DMS153 treated with DMSO at 0.1 percent for 48 hours (cell line): Measurements from ENCODE around the gene ATP10D.

Experiments
- DNase-seq: peaks from one replicate; lab custom pipeline; 2025; ENCODE audit not compliant: unreplicated experiment; lab: John Stamatoyannopoulos, UW

ATP10D gene

GRCh38 chr4:47577779-47578553 is 92.9 kb downstream of the ATP10D start:
- DNase-seq = no peak

- DNase-seq = no peak
Measured at GRCh38 chr4:47579235-47579634, 94.2 kb downstream of the ATP10D start.

DNA sequence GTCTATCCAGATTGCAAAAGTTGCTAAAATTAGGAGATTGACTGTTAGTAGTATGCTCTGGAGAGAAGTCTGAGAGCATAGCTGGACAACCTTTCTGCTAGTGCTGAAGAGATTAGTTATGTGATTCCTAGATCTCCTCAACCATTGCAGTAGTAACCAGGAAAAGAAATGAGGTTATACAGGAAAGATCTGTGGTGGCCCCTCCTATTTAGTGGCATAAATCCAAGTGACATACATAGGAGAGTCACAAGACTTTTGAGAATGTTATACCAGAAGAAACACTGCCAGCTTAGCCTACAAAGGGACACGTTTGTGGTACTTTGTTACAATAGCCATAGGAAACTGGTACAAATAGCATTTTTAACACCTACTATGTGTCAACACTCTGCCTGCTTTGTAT is 105.2 kb downstream of the ATP10D start:
- no peak for DNase-seq

GRCh38 chr4:47597696-47598095 is 112.6 kb downstream of the ATP10D start:
- no peak for DNase-seq

- DNase-seq = no peak
Measured at GRCh38 chr4:47598320-47598719, 113.2 kb downstream of the ATP10D start.

DNA sequence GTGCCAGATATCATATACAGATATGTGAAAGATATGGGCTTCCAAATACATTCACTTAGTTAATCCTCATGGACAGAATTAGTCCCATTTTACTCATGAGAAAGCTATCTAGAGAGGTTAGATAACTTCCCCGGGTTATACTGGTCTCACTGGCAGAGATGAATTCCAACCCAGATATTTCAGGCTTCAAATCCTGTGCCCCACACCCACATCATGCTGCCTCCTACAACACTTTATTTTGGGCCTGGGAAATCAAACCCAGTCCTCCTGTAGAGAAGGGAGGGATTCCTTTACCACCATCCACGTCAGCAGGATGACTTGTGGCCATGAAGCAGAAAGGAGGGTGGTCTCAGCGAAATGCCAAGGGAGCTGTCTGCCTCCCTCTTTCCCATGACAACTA is 113.8 kb downstream of the ATP10D start:
- no peak for DNase-seq

DNA sequence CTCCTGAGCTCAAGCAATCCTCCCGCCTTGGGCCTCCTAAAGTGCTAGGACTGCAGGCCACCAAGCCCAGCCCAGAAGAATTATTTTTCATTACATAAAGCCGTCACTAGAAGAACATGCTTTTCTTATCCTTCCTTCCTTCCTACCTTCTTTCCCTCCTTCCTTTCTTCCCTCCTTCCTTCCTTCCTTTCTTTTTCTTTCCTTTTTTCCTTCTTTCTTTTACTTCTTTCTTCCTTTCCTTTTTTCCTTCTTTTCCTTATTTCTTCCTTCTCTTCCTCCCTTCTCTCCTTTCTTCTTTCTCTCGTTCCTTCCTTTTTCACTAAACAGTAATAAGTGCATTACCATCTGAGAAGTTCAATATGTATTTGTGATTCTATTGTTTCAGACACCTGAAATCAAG is 121.4 kb downstream of the ATP10D start:
- DNase-seq = no peak

GRCh38 chr4:47612116-47613023 is 127.3 kb downstream of the ATP10D start:
- no peak for DNase-seq

GRCh38 chr4:47615385-47615784 is 130.3 kb downstream of the ATP10D start:
- no peak for DNase-seq

- DNase-seq = no peak
Measured at GRCh38 chr4:47617607-47618006, 132.5 kb downstream of the ATP10D start.

- no peak for DNase-seq
Measured at GRCh38 chr4:47619691-47620090, 134.6 kb downstream of the ATP10D start.

- DNase-seq = no peak
Measured at GRCh38 chr4:47621181-47621580, 136.1 kb downstream of the ATP10D start.

- DNase-seq = no peak
Measured at GRCh38 chr4:47624031-47624441, 139.0 kb downstream of the ATP10D start.

GRCh38 chr4:47631161-47631560 is 146.1 kb downstream of the ATP10D start:
- DNase-seq = no peak

DNA sequence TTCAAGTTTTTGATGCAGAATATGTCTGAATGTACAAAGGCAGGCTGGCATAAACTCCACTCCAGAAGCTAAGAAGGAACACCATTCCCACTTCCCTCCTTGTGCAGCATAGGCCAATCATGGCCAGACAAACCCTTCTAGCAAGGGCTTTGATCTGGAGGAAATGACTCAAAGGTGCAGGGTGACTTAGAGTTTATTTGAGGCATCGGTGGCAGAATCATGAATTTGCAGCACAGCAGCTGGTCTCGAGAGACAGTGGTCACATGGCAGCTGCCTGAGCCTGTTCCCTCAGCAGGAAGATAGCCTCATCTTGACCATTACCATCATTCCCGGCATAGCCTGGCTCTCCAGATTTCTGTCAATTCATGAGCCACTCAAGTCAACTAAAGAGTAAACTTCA is 154.5 kb downstream of the ATP10D start:
- DNase-seq = no peak

- no peak for DNase-seq
Measured at GRCh38 chr4:47640911-47641310, 155.8 kb downstream of the ATP10D start.

DNA sequence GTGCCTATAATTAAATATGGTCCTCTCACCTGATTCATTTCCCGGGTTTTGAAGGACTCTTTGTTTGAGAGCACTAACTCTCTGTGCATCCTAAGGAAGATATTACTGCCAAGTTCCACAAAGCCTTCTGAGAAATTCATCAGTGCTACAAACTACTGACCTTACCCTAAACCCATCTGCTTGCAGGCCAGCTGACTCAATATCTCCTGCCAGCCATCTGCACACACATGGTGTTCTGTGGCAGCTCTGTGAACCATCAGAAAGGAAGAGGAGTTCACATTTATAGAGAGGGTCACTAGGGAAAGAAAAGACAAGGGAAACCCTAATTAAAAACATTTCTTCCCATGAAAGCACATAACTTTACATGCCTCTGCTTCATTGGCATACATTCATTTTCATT is 156.7 kb downstream of the ATP10D start:
- DNase-seq = no peak

GRCh38 chr4:47642191-47642830 is 157.2 kb downstream of the ATP10D start:
- no peak for DNase-seq
